Gastroesophageal sphincter (tissue), 4 donors: ENCODE data around the gene GLS2. TPM values are rescaled to one million over a fixed set of nuclear protein-coding genes. Genes with fewer than 3 reads are reported as not detected.
A peak's percentile ranks its signal among the peaks of the same experiment; 100 is the strongest.

Source experiments
- ATAC-seq: fragments of 150-250 bp; one replicate; pipeline ENCODE4 v1.9.1; 2016; ENCODE audit warnings: mild to moderate bottlenecking, moderate library complexity
- H3K27ac ChIP-seq, 4 donors: fragments of 200-600 bp; sonication (generic) in 3 of 4; 1 replicate in 3 of 4; 2 replicates in 1 of 4; pipeline ENCODE4 v1.5.1; 2016 to 2019
- H3K27me3 ChIP-seq: fragments of 200-600 bp; sonication (generic); one replicate; pipeline ENCODE4 v1.5.1; 2019
- H3K36me3 ChIP-seq, 2 donors: fragments of 200-600 bp; sonication (generic); one replicate each; pipeline ENCODE4 v1.5.1; 2019; ENCODE audit warnings: control low read depth in 1 of 2
- H3K4me1 ChIP-seq, 3 donors: fragments of 200-600 bp; sonication (generic); 1 replicate in 2 of 3; 2 replicates in 1 of 3; pipeline ENCODE4 v1.5.1; 2016 to 2019; ENCODE audit warnings: control low read depth in 2 of 3
- H3K4me3 ChIP-seq, 2 donors: fragments of 200-600 bp; sonication (generic); one replicate each; pipeline ENCODE4 v1.5.1; 2019; ENCODE audit warnings: mild to moderate bottlenecking in 1 of 2, moderate library complexity in 1 of 2
- H3K9me3 ChIP-seq, 3 donors: fragments of 200-600 bp; sonication (generic); one replicate each; pipeline ENCODE4 v1.5.1; 2017 to 2019; ENCODE audit warnings: control low read depth in 2 of 3
- EP300 ChIP-seq: sonication (generic); formaldehyde crosslinking; IDR thresholded peaks from one replicate; pipeline ENCODE4 v1.6.1; 2017; ENCODE audit warnings: antibody characterized with exemption, mild to moderate bottlenecking
- POLR2A ChIP-seq, 2 donors: fragments of 450-650 bp; IDR thresholded peaks; one replicate each; pipeline ENCODE4 v1.6.1; 2017; ENCODE audit warnings: antibody characterized with exemption in 2 of 2, mild to moderate bottlenecking in 2 of 2, moderate library complexity in 1 of 2
- POLR2AphosphoS5 ChIP-seq: sonication (generic); formaldehyde crosslinking; IDR thresholded peaks from one replicate; pipeline ENCODE4 v1.6.1; 2017; ENCODE audit warnings: antibody characterized with exemption
- WGBS, 2 donors: methylation state at CpG; one replicate each; pipeline ENCODE4 v1.1.5; 2018; ENCODE audit warnings: low coverage in 1 of 2; 5-methylcytosine and 5-hydroxymethylcytosine counted together
- total RNA-seq, 4 donors: library from RNA; depleted of rRNA; stranded (reverse); fragments of >200 nt; gene quantifications; one replicate each; pipeline ENCODE4 v1.1.0, GENCODE V29; 2016
- TF ChIP-seq, protein P1 (sequence below), 4 experiments: fragments of 200-600 bp in 2 of 4; fragments of 450-650 bp in 2 of 4; sonication (generic) in 1 of 4; IDR thresholded peaks; one replicate each; pipeline ENCODE4 v1.5.1; 2017 to 2019; ENCODE audit warnings: antibody characterized with exemption in 4 of 4, mild to moderate bottlenecking in 2 of 4, moderate library complexity in 2 of 4

The GLS2 gene
- total RNA-seq, 4 donors from 2014 or later = 1.1 to 4.1 (median 1.6) TPM

DNA sequence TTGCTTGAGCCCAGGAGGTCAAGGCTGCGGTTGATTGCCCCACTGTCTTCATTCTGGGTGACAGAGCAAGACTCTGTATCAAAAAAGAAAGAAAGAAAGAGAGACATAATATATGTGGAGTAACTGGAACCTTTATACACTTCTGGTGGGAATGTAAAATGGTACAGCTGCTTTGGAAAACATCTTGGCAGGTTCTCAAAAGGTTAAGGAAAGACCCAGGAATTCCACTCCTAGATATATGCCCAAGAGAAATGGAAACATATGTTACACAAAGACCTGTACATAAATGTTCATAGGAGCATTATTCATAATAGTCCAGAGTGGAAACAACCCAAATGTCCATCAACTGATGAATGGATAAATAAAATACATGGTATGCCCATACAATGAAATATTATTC, 40.9 kb upstream of the GLS2 start:
- TF ChIP-seq EP300 (no peak), POLR2A (IDR thresholded peaks at IDR 0.05) (no peak), POLR2AphosphoS5 (no peak)
- TF ChIP-seq, protein P1, sequence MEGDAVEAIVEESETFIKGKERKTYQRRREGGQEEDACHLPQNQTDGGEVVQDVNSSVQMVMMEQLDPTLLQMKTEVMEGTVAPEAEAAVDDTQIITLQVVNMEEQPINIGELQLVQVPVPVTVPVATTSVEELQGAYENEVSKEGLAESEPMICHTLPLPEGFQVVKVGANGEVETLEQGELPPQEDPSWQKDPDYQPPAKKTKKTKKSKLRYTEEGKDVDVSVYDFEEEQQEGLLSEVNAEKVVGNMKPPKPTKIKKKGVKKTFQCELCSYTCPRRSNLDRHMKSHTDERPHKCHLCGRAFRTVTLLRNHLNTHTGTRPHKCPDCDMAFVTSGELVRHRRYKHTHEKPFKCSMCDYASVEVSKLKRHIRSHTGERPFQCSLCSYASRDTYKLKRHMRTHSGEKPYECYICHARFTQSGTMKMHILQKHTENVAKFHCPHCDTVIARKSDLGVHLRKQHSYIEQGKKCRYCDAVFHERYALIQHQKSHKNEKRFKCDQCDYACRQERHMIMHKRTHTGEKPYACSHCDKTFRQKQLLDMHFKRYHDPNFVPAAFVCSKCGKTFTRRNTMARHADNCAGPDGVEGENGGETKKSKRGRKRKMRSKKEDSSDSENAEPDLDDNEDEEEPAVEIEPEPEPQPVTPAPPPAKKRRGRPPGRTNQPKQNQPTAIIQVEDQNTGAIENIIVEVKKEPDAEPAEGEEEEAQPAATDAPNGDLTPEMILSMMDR (IDR thresholded peaks at IDR 0.05) = no peak
- H3K27me3 ChIP-seq = no peaks in the 10 kb centered on the region
- H3K36me3 ChIP-seq = no peaks in the 10 kb centered on the region
- no peaks in the 10 kb centered on the region for H3K9me3 ChIP-seq
- no peak for ATAC-seq
- 100% methylated on average over 1 of the region's 1 CpG; no CpG with 5 or more reads in 1 of the 2 donors for WGBS, 2 donors
- no peak overlapping the region for H3K27ac ChIP-seq
- peaks cover 0 to 75% (median 20%) of the 10 kb centered on the region in 3 donors for H3K4me1 ChIP-seq
- H3K4me3 ChIP-seq = no peak overlapping the region

DNA sequence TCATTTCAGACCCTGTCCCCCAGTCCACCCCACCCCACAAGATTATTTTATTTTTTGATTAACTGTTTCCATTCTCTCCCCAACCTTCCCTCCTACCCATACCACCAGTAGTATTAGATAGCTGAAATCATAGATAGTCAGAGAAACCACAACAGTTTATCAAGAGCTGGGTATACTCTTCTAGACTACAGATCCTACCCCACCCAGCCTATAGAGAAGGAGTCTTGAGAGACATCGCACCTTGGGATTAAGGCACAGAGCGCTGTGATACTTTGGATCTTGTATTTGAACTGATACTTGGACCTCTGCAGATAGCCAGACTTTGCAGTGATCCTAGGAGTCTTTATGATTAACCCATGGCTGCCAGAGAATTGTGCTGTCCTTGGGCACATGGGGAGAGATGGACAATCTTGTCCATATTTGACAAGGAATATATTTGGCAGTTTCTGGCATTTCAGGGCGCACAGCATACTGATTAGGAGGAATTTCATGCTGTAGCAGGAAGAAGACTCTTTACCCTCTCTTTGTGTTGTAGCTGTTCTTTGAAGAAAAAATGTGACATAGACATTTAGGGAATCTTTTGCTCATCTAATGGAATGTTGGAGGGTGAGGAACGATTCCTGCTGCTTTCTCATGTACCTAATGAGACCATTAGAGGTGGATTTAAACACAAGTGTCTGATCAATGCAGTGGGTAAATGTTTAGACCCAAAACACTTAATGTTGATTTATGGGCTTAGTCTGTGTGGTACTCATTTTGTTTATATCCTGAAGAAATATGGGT, 34.6 kb upstream of the GLS2 start:
- no peaks in the 10 kb centered on the region for H3K36me3 ChIP-seq
- peak overlapping the region; percentile 84 to 99 (median 90) for H3K27ac ChIP-seq
- TF ChIP-seq POLR2A (IDR thresholded peaks at IDR 0.05) (no peak), EP300 (no peak), POLR2AphosphoS5 (no peak)
- TF ChIP-seq, protein P1 (IDR thresholded peaks at IDR 0.05) = no peak
- no peaks in the 10 kb centered on the region for H3K9me3 ChIP-seq
- no peak for ATAC-seq
- peaks cover 0 to 78% (median 23%) of the 10 kb centered on the region in 3 donors for H3K4me1 ChIP-seq
- H3K4me3 ChIP-seq = peak overlapping the region; percentile 54 to 97
- WGBS, 2 donors = 0 to 7% methylated on average over 4 of the region's 4 CpGs
- H3K27me3 ChIP-seq = no peaks in the 10 kb centered on the region

DNA sequence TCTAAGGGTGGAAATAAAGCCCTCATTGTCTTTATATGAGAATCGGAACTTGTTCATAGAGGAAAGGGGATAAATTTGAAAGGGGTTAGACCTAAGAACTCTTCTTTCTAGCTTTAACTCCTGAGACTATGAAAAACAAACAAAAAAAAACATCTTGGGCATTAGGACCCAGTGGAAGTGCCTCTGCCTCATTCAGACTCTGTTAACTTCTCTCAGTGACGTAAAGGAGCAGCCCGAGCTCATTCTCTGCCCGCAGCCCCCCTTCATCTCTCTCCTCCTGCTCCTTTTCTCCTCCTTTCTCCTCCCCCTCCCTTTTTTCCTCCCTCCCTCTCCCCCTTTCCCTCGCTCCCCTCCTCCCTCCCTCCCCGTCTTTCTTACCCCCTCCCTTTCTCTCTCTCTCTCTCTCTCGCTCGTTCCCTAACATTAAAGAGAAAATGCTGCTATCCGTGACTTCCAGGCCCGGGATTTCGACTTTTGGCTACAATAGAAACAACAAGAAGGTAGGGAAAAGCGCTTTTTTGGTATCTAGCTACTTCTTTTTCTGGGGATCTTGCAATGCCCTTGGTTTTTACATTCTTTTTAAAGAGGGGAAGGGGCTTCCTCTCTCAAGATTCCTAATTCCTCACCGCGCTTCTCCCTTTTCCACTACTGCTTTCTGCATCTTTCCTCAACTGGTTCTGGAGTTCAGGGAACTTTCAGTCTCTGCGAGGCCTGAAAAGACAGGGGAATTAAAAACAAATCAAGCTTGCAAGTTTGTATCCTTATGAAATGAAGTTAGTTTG, 33.8 kb upstream of the GLS2 start, which contains the start of gene RBMS2:
RBMS2 (plus strand) TSS at position 231 of the 782 bp plus-strand sequence; CDS start at position 435, 204 bp downstream.
- 0% methylated on average over 10 to 14 of the region's 15 CpGs for WGBS, 2 donors
- Histone ChIP-seq H3K36me3 (no peaks in the 10 kb centered on the region), H3K27me3 (no peaks in the 10 kb centered on the region), H3K27ac (peak within 1 kb of the TSS; percentile 84 to 99 (median 90)), H3K4me1 (peaks cover 0 to 70% (median 23%) of the 10 kb centered on the region in 3 donors), H3K4me3 (peak within 1 kb of the TSS; percentile 54 to 97), H3K9me3 (no peaks in the 10 kb centered on the region)
- TF ChIP-seq POLR2AphosphoS5 (no peak), POLR2A (IDR thresholded peaks at IDR 0.05) (no peak), EP300 (no peak)
- TF ChIP-seq, protein P1 (IDR thresholded peaks at IDR 0.05) = no peak
- peak; percentile 96 for ATAC-seq

DNA sequence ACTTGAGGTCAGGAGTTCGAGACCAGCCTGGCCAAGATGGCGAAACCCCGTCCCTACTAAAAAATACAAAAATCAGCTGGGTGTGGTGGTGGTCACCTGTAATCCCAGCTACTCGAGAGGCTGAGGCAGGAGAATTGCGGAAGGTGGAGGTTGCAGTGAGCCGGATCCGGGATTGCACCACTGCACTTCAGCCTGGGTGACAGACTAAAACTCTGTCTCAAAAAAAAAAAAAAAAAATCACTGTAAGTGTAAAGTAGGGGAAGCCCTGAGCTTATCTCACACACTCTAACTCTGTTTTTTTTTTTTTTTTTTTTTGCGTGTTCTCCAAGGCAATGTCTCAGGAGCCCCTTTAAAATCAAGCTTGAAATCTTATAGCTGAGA, 33.2 kb upstream of the GLS2 start:
- peak; percentile 35 for ATAC-seq
- no peak for TF ChIP-seq POLR2A (IDR thresholded peaks at IDR 0.05)
- TF ChIP-seq POLR2AphosphoS5 = no peak
- no peak for TF ChIP-seq EP300
- TF ChIP-seq, protein P1 (IDR thresholded peaks at IDR 0.05) = no peak
- H3K27ac ChIP-seq = peak overlapping the region; percentile 84 to 99 (median 90)
- peaks cover 0 to 64% (median 23%) of the 10 kb centered on the region in 3 donors for H3K4me1 ChIP-seq
- peak overlapping the region; percentile 54 to 97 for H3K4me3 ChIP-seq
- 12 to 19% methylated on average over 3 to 5 of the region's 8 CpGs for WGBS, 2 donors
- H3K36me3 ChIP-seq = no peaks in the 10 kb centered on the region
- no peaks in the 10 kb centered on the region for H3K27me3 ChIP-seq
- H3K9me3 ChIP-seq = no peaks in the 10 kb centered on the region
